Measurements from ENCODE around the gene PEX11G.

Gene PEX11G

GRCh38 chr19:7480222-7480969 lies 8.4 kb downstream of the PEX11G start:
- Histone ChIP-seq H2AFZ (no peak overlapping the region), H3K4me2 (ENCODE audit: low read length) (no peak overlapping the region), H3K79me2 (no peaks in the 10 kb centered on the region), H3K4me1 (no peaks in the 10 kb centered on the region), H3K9me3 (ENCODE audit: control insufficient read depth, low read length) (no peaks in the 10 kb centered on the region), H3K9ac (no peak overlapping the region), H3K27ac (no peak overlapping the region), H3K27me3 (ENCODE audit: control insufficient read depth, insufficient read depth, low read length) (no peaks in the 10 kb centered on the region), H3K36me3 (ENCODE audit: control insufficient read depth, insufficient read depth, low read length) (no peaks in the 10 kb centered on the region), H3K4me3 (ENCODE audit: low read depth, low read length) (no peak overlapping the region)
- no peak for TF ChIP-seq CTCF (IDR thresholded peaks at IDR 0.05)

DNA sequence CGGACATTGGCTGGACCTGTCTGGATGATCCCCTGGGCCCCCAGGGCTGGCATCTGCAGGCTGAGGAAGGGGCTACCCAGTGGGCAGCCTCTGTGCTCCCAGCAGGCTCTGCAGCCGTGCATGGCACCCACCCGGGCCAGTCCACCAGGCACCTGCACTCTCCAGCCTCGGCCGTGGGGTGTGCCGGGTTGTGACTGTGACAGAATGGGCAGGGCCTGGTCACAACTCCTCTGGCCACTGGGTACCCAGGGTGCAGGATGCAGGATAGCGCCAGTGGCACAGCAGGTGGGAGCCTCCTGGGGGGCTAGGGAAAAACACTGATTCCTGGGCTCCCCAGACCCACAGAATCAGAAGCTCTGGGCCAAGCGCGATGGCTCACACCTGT lies 10.0 kb downstream of the PEX11G start:
- H3K27ac ChIP-seq: no peak overlapping the region
- TF ChIP-seq CTCF (IDR thresholded peaks at IDR 0.05): no peak
- H3K36me3 ChIP-seq (ENCODE audit: control insufficient read depth, insufficient read depth, low read length): no peaks in the 10 kb centered on the region
- H3K9ac ChIP-seq: no peak overlapping the region
- H3K9me3 ChIP-seq (ENCODE audit: control insufficient read depth, low read length): no peaks in the 10 kb centered on the region
- no peak overlapping the region for H3K4me3 ChIP-seq (ENCODE audit: low read depth, low read length)
- H3K4me2 ChIP-seq (ENCODE audit: low read length): no peak overlapping the region
- H3K79me2 ChIP-seq: no peaks in the 10 kb centered on the region
- no peak overlapping the region for H2AFZ ChIP-seq
- no peaks in the 10 kb centered on the region for H3K27me3 ChIP-seq (ENCODE audit: control insufficient read depth, insufficient read depth, low read length)
- no peaks in the 10 kb centered on the region for H3K4me1 ChIP-seq

- H3K27me3 ChIP-seq (ENCODE audit: control insufficient read depth, insufficient read depth, low read length): no peaks in the 10 kb centered on the region
- H3K79me2 ChIP-seq: no peaks in the 10 kb centered on the region
- no peaks in the 10 kb centered on the region for H3K36me3 ChIP-seq (ENCODE audit: control insufficient read depth, insufficient read depth, low read length)
- no peak overlapping the region for H2AFZ ChIP-seq
- no peaks in the 10 kb centered on the region for H3K4me1 ChIP-seq
- no peak for TF ChIP-seq CTCF (IDR thresholded peaks at IDR 0.05)
- no peak overlapping the region for H3K4me2 ChIP-seq (ENCODE audit: low read length)
- H3K27ac ChIP-seq: no peak overlapping the region
- H3K9ac ChIP-seq: no peak overlapping the region
- H3K9me3 ChIP-seq (ENCODE audit: control insufficient read depth, low read length): no peaks in the 10 kb centered on the region
- no peak overlapping the region for H3K4me3 ChIP-seq (ENCODE audit: low read depth, low read length)
These were observed 10.5 kb downstream of the PEX11G start for GRCh38 chr19:7478173-7478842.

DNA sequence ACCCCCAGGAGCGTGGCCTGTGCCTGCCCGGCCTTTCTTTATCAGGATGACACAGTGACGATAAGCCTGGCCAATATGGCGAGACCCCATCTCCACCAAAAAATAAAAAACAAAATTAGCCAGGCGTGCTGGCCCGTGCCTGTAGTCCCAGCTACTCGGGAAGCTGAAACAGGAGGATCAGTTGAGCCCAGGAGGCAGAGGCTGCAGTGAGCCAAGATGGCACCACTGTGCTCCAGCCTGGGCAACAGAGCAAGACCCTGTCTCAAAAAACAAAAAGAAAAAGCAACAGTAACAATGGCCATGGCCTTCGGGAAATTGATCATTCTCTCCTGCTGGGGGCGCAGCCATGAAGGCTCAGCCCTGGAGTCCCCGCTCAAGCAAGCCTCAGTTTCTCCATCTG lies 11.1 kb downstream of the PEX11G start:
- Histone ChIP-seq H3K9ac (no peak overlapping the region), H3K36me3 (ENCODE audit: control insufficient read depth, insufficient read depth, low read length) (no peaks in the 10 kb centered on the region), H3K27ac (no peak overlapping the region), H3K79me2 (no peaks in the 10 kb centered on the region), H2AFZ (no peak overlapping the region), H3K27me3 (ENCODE audit: control insufficient read depth, insufficient read depth, low read length) (no peaks in the 10 kb centered on the region), H3K4me3 (ENCODE audit: low read depth, low read length) (no peak overlapping the region), H3K4me2 (ENCODE audit: low read length) (no peak overlapping the region), H3K9me3 (ENCODE audit: control insufficient read depth, low read length) (no peaks in the 10 kb centered on the region), H3K4me1 (no peaks in the 10 kb centered on the region)
- no peak for TF ChIP-seq CTCF (IDR thresholded peaks at IDR 0.05)
